HEK293 (cell line): Measurements from ENCODE around the gene TRAF3IP3.
"Not testable (repeated sequence)": the region's sequence is repeated elsewhere in the genome, so short reads cannot be mapped to it uniquely, and the experiment has no call there.

Source experiments
- HOXC10 ChIP-seq: sonication (generic); formaldehyde crosslinking; IDR thresholded peaks from 2 replicates; pipeline ENCODE4 v1.8.1; 2023; ENCODE audit warnings: mild to moderate bottlenecking, missing genetic modification reagents
- ZNF292 ChIP-seq: fragments of 450-650 bp; formaldehyde crosslinking; IDR thresholded peaks from 2 replicates; pipeline ENCODE4 v1.5.1; 2016; ENCODE audit warnings: low read depth, missing biosample characterization, missing genetic modification characterization, borderline replicate concordance
- ZNF558 ChIP-seq: fragments of 450-650 bp; formaldehyde crosslinking; IDR thresholded peaks from 2 replicates; pipeline ENCODE4 v1.5.1; 2016; ENCODE audit warnings: missing biosample characterization, missing genetic modification characterization
- TF ChIP-seq, protein P1 (sequence below): fragments of 450-650 bp; formaldehyde crosslinking; IDR thresholded peaks from 2 replicates; pipeline ENCODE4 v1.5.1; 2016; ENCODE audit warnings: missing biosample characterization, missing genetic modification characterization
- TF ChIP-seq, protein P2 (sequence below): fragments of 450-650 bp; formaldehyde crosslinking; IDR thresholded peaks from 2 replicates; pipeline ENCODE4 v1.5.1; 2016; ENCODE audit warnings: missing biosample characterization, missing genetic modification characterization

DNA sequence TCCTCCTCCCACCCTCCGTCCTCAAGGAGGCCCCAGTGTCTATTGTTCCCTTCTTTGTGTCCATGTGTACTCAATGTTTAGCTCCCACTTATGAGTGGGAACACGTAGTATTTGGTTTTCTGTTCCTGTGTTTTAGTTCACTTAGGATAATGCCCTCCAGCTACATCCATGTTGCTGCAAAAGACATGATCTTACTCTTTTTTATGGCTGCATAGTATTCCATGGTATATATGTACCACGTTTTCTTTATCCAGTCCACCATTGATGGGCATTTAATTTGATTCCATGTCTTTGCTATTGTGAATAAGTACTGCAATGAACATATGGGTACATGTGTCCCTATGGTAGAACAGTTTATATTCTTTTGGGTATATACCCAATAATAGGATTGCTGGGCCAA is 37.9 kb downstream of the TRAF3IP3 start:
- TF ChIP-seq ZNF292, ZNF558, HOXC10: not testable (repeated sequence)
- TF ChIP-seq, protein P1, sequence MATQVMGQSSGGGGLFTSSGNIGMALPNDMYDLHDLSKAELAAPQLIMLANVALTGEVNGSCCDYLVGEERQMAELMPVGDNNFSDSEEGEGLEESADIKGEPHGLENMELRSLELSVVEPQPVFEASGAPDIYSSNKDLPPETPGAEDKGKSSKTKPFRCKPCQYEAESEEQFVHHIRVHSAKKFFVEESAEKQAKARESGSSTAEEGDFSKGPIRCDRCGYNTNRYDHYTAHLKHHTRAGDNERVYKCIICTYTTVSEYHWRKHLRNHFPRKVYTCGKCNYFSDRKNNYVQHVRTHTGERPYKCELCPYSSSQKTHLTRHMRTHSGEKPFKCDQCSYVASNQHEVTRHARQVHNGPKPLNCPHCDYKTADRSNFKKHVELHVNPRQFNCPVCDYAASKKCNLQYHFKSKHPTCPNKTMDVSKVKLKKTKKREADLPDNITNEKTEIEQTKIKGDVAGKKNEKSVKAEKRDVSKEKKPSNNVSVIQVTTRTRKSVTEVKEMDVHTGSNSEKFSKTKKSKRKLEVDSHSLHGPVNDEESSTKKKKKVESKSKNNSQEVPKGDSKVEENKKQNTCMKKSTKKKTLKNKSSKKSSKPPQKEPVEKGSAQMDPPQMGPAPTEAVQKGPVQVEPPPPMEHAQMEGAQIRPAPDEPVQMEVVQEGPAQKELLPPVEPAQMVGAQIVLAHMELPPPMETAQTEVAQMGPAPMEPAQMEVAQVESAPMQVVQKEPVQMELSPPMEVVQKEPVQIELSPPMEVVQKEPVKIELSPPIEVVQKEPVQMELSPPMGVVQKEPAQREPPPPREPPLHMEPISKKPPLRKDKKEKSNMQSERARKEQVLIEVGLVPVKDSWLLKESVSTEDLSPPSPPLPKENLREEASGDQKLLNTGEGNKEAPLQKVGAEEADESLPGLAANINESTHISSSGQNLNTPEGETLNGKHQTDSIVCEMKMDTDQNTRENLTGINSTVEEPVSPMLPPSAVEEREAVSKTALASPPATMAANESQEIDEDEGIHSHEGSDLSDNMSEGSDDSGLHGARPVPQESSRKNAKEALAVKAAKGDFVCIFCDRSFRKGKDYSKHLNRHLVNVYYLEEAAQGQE: not testable (repeated sequence)
- TF ChIP-seq, protein P2, sequence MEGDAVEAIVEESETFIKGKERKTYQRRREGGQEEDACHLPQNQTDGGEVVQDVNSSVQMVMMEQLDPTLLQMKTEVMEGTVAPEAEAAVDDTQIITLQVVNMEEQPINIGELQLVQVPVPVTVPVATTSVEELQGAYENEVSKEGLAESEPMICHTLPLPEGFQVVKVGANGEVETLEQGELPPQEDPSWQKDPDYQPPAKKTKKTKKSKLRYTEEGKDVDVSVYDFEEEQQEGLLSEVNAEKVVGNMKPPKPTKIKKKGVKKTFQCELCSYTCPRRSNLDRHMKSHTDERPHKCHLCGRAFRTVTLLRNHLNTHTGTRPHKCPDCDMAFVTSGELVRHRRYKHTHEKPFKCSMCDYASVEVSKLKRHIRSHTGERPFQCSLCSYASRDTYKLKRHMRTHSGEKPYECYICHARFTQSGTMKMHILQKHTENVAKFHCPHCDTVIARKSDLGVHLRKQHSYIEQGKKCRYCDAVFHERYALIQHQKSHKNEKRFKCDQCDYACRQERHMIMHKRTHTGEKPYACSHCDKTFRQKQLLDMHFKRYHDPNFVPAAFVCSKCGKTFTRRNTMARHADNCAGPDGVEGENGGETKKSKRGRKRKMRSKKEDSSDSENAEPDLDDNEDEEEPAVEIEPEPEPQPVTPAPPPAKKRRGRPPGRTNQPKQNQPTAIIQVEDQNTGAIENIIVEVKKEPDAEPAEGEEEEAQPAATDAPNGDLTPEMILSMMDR (tag by site-specific recombination): not testable (repeated sequence)
